ENCODE results near the gene SERPINE3.

The SERPINE3 gene

DNA sequence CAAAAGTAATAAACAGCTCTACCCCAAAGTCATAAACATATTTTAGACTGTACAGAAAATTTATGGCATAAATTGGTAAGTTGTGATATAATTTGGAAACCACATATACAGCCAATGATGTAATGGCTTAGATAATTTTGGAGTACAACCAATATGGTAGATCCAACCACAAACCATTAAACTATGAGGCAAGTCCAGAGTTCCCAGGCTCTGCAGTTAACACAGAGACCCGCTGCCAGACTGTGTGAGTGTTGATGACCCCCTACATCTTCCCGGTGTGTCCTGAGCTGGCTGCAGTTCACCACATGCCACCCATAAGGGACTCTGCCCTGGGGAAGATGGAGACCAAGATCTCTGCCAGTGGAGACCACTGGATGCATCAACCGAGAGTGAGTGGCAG, 9.9 kb upstream of the SERPINE3 start:
- no peak for DNase-seq

DNA sequence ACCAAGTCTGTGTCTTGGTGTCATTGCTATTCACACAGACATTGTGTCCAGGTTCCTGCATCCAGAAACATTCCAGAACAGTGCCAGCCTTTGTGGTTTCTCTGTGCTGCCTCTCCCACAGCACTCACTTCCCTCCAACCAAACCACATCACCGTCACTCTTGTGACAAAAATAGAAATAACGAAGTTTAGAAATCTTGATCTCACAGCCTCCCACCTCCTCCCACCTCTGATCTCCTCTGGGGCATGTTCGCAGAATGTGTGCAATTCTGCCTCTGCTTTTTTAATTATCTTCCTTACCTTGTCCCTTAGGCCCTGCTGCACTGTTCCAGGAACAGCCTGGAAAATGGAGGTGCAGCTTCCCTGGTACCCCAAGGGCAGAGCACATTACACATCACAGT, 8.7 kb upstream of the SERPINE3 start:
- DNase-seq = no peak

DNA sequence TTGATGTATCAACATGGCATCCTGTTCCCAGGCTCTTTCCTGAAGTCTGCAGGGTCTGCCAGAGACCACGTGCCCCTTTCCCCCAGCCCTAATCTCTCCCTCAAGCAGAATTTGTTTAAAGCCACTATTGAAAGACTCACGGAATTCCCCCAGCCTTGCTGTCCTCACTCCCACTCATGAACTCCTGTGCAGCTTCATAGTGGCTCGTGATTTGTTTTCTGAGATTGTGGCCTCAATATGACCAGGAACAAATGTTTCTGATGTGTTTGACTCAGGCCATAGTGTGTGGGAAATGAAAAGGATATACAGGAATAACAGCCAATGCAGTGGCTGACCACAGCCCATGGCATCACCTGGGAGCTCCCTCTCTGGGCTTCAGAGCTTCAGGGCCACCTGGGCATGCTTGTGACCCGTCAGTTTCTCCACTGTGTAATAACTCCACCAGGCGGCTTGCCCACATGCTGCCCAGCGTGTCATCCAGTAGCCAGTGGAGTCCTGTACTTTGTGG, 8.1 kb upstream of the SERPINE3 start:
- DNase-seq = no peak

DNA sequence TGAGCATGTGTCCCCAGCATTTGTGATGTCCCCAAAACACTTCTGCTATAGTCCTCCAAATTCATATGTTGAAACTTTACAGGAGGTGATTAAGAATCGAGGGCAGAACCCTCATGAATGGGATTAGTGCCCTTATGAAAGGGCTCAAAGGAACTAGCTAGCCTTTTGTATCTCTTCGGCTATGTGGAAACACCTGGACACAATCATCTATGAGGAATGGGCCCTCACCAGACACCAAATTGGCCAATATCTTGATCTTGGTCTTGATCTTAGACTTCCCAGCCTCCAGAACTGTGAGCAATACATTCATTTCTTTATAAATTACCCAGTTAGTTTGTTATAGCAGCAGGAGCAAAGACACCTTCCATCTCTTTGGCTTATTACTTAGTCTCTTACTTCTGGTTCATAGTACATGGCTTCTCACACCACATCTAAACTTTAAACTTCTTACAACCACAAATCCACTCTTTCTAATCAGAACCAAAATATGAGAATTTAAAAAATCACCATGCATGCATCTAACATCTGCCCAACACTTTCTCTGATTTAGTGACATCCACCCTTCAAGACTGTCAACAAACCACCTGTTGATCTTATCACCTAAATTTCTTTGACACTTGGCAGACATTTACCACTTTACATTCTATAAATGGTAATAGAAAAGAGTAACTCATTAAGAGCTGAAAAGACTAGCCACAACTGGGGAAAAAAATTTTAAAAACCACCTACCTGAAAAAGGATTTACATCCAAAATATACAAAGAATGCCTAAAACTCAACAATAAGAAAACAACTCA, 6.7 kb upstream of the SERPINE3 start:
- DNase-seq = no peak

DNA sequence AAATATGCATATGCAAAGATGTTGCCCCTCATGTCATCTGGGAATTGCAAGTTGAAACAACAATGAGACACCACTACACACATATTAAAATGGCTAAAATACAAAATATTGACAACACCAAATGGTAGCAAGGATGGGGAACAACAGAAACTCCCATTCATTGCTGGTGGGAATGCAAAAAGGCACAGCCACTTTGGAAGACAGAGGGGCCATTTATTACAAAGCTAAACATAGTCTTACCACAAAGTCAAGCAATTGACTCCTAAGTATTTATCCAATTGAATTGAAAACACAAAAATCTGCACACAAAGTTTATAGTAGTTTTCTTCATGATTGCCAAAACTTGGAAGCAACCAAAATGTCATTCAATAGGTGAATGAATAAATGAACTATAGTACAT, 6.1 kb upstream of the SERPINE3 start:
- no peak for DNase-seq

DNA sequence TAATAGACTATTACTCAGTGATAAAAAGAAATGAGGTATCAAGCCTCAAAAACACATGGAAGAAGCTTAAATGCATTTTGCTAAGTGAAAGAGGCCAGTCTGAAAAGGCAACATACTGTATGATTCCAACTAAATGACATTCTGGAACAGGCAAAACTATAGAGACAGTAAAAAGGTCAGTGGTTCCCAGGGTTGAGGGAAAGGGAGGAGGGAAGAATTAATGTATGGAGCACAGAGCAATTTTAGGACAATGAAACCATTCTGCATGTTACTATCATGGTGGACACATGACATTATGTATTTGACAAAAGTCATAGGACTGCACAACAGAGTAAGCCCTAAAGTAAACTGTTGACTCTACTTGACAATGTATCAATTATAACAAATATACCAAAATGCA, 5.7 kb upstream of the SERPINE3 start:
- no peak for DNase-seq

DNA sequence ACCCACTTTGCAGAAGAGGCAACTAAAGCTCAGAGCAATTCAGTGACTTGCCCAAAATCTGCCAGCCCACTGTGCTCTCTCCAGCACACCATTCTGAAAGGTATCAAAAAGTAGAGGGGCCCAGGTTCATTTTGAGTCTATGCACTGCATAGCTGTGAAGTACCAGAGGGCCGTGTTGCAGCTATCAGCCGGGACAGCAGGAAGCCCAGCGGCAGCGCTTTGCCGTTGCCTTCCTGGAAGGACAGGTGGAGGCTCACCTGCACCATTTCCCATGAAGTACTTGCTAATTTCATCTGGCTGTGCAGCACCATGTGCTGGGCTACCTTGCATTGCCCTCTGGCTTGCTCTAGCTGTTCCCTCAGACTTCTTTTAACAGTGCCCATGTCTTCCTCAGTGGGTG, 2.7 kb upstream of the SERPINE3 start:
- no peak for DNase-seq

DNA sequence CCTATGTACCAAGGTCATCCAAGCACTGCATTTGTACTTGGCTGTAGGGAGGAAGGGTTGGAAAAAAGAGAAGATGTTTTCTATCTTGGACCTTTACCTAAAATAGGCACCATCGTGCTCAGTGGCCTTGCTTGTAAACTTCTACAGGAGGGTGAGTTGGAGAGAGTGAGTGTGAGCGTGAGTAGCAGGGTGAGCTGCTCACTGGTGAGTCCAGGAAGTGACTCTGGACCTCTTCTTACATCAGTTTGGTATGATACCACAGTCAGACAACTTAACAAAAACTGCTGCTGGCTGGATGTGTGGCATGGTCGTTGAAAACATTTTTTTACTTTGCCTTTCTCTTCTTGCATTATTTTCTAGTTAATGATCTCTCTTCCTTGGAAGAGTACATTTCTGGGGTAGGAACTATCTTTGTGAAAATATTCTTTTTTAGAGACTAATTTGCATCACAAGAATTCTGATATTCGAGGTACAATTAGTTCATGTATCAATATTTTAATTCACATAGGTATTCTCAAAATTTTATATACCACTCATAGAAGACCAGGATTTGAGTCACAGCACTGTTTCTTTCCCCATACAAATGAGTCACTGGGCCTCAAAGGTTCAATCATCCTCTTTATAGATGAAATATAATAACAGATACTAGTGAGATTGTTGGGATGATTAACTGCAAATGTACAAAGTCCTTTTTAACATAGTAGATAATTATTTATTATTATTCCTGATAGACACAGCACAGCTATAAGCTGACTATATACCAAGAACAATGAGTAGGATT, 651 bp downstream of the SERPINE3 start:
- DNase-seq = no peak

DNA sequence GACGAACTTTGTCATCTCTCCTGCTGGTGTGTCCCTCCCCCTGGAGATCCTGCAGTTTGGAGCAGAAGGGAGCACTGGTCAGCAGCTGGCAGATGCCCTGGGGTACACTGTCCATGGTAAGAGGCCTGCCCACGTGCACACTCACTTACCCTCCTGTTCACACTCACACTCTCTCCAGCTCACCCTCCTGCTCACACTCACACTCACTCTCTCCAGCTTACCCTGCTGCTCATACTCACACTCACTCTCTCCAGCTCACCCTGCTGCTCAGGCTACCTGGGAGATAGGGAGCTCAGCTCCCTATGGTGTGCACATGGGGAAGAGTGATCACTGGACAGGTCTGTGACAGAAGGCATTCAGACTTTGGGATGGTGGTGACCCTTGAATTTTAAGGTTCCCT, 1.7 kb downstream of the SERPINE3 start:
- no peak for DNase-seq

DNA sequence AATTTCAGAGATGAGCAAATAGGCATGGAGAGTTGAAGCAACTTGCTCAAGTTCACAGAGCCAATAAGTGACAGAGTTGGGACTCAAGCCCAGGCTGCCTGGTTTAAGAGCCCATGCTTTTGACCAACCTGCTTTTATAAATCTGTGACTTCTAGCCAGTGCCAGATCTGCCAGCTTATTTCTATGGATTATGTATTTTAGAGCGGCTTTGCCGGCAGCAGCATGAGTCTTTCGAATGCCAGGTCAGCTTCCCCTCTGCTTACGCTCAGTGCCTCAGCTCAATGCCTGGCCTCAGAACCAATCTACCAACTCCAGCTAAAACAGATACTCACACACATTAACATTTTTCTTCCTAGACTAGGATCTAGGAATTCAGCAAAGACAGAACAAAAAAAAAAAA, 2.3 kb downstream of the SERPINE3 start:
- DNase-seq = no peak

DNA sequence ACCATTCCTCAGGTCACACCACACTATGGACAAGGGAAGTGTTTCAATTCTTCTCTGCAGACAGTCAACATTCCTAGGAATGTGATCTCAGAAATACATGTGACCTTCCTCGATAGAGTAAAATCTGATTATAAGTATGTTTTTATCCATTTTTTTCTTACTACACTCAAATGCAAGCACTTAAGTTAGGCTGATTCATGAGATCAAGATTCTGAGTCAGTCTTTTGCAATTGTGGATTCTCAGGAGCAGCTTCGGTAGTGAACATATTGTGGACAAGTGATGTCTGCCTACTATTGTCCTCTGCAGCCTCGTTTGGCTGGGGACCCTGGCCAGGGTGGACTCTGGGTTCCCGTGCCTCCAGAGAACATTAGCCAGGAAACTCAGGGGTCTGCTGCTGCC, 3.2 kb downstream of the SERPINE3 start:
- DNase-seq = no peak

DNA sequence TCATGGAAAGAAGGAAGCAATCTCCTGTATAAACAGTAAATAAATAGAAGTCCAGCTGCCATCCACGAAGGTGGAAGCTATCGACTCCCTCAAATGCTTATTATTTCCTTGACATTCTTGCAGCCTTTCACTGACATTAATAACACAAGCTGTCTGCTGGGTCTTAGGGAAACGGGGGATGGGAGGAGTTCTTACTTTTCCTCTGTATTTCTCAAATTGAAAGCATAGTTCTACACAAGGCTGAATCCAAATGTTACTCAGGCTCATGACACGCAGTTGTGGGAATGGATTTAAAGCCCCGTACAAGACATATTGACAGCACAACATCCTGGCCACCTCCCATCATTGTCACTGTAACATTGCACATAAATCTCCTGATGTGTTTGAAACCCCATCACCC, 4.0 kb downstream of the SERPINE3 start:
- no peak for DNase-seq

DNA sequence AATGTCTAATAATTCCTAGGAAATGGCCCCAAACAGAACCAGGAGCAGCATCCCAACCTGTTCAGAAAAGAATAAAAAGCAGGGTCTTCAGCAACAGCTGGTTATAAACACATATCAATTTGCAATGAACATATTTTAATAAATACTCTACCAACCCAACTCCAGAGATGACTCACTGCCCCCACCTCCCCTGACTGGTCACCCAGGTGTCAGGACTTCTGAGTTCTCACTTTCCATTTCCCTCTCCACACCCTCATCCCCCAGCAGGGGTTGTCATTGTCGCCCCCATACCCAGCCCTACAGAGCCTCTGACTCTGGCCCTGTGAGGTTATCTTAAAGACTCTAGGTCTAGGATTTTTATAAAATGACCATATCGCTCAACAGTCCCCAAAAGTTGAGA, 6.9 kb downstream of the SERPINE3 start:
- no peak for DNase-seq

DNA sequence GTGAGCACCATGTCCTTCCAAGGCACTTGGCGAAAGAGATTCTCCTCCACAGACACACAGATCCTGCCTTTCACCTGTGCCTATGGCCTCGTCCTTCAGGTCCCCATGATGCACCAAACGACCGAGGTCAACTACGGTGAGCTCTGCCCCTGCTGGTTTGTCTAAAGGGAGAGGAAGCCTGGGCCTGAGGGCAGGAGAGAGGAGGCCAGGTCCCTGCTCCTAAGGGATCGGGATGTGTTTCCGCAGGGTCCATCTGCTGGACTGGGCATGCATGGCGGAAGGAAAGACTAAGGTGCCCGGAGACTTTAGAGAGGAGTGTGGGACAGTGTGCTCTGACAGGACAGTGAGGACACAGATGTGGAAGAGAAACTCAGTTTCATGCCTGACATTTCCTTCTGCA, 7.6 kb downstream of the SERPINE3 start:
- DNase-seq = no peak

DNA sequence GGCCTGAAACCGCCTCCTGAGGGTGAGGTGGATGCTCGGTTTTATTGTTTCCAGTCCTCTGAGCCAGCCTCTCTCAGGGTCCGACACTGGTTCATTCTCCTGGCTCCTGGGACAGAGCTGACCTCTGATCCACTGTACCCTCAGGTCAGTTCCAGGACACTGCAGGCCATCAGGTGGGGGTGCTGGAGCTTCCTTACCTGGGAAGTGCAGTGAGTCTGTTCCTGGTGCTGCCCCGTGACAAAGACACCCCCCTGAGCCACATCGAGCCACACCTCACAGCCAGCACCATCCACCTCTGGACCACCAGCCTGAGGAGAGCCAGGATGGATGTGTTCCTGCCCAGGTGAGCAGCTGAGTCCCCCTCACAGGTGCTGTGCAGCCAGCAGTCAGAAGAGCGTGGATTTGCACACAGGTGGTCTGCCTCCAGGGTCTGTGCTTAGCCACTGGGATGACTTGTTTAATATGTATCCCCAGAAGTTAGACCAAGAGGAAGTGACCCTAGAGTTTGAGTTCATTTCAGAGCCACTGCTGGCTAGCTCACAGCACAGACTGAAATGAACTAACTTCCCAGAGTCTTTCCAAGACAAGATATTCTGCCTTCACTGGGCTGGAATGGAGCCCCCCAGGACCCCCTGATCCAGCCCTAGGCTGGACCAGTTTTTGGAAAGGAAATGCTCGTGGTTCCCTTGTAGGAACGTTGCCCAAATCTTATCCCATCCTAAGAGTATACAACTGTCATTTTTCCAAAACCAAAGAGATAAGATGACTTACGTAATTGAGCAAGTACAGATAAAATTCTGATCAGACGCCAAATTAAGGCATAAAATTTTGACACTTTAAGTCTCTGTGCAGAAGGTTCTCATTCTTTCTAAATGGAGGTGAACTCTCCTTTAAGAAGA, 8.8 kb downstream of the SERPINE3 start:
- no peak for DNase-seq

DNA sequence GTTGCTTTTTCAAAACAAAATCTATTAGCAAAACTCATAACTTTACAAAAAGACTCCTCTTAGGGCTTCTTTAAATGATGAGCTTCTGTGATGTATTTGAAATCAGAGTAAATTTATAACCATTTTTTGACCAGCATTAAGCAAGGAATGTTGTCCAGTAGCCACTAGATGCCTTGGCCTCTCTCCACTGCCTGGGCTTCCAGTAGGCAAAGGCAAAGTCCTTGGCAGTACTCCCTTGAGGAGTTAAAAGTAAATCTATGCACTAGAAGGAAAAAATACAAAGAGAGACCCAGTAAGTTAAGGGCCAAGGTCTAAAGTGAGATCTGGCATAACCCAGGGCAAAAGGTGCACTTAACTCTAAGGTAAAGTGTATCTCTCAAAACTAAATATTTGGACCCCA, 9.5 kb downstream of the SERPINE3 start:
- no peak for DNase-seq

DNA sequence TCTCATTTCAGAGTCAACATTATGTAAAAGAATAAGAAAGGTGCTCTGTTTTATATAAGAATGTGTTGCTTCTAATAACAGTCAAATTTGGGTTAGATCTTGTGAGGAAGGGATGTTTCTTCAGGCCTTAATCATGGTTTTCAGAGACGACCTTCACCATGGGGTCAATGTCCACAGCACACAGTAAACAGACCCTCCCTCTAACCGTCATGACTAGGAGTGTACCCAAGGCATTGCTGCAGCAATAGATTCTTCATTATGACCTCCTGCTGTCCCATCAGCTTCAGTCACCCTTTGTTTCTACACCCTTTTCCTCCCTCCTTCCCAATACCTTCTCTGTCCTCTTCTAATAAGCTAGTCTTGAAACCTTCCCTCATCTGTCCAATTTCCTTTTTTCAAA, 15.7 kb downstream of the SERPINE3 start:
- DNase-seq = no peak

DNA sequence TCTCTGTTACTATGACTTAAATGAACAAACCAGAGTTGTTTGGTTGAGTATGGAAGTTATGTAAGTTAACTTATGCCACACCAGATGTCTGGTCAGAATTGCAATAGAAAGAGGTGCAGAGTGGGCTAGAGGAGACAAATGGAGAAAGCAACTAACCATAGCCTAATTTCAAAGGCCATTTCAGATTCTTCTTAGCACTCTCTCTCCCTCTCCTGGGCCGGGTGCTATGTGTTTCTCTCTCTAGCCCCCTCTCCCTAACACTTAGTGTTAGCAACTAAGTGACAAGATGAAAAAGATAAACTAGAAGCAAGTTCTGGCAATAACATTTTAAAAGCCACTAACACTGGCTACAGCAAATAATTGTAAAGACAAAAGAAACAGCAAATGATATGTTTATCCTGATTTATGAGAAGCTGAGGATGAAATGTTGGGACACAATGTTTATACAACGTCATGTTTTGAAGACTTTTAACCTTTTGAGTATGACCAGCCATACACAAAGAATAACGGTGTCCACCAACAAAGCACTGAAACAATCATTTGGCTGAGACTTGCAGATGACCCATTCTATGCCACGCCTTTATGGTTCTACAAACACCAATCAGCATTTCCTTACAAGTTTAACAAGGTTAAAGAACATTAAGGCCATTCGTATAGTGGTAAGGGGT, 18.6 kb downstream of the SERPINE3 start:
- DNase-seq = no peak

DNA sequence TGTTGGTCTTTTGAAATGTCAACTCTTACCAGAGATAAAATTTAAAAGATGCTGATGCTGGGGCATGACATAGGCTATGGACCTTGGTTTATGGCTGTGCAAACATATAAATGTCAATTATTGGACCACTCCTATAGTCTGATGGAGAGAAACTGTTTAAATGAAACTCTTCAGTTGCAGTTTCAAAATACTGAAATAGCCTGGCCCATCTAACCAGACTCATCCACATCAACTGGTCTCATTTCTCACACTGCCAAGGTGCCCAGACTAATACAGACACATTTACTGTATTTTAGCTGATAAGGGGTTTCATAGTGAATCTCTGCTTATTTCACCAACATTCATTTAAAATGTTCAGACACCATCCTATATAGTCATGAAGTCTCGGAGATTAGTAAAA, 19.9 kb downstream of the SERPINE3 start:
- no peak for DNase-seq

DNA sequence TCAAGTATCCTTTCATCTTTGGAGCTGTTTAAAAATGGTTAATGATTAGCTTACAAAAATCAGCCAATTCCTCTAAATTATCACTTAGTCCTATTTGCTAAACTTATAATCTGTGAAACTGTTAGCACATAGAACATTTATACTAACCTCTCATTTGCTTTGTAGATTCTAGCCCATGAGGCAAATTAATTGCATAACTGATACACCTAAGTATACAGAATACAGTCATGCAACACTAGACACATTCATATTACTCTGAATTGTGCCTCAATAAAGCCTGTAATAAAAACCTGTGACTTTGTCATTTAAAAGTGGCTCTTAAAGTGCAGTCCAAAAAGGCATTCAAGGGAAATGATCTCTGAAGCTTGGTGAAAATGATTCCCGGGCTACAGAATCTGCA, 21.0 kb downstream of the SERPINE3 start:
- DNase-seq = no peak

DNA sequence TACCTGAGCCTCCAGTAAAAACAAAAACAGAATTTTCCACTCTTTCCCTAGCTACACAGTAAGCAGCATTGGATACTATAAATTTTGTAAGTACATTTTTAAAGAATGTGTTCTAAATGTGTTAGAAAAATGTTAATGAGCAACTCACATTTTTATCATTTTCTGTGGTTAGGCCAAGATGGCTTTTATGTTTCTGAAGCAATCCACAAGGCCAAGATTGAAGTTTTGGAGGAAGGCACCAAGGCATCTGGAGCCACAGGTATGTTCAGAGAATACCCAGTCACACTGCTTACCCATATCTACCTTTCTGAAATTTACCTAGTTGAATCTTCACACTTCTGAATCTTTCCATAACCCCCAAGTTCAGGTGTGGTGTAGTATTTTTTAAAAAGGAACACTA, 21.6 kb downstream of the SERPINE3 start:
- no peak for DNase-seq

DNA sequence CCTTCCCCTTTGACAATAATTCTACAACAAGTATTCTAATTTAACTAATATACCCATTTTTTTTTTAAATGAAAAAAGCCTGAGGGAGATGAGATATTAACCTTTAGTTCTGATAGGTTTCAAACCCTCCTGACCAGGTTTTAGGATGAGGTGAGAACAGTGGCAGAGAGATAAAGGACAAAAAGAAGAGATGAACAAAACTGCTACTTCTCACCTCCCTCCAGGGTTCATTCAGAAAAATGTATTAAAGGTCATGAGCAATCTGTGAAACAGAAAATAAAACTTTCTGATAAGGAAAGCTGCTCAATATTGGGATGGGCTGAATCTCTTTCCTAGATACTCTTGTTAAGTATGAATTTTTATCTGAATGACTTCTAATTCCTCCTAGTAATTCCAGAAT, 24.1 kb downstream of the SERPINE3 start:
- DNase-seq = no peak

All from activated CD4-positive, alpha-beta T cell treated with anti-CD3 and anti-CD28 coated beads, Interleukin-2, amount 50 U/mL, for 4 hours (primary cell).